GM12872 (cell line): Measurements from ENCODE around the gene SUGCT.

Experiments used
- TF ChIP-seq, protein P1 (sequence below): IDR thresholded peaks from 3 replicates; pipeline ENCODE4 v1.5.1; 2011; ENCODE audit warnings: low read depth, mild to moderate bottlenecking, low read length, moderate library complexity; ENCODE audit not compliant: insufficient read depth

SUGCT gene

DNA sequence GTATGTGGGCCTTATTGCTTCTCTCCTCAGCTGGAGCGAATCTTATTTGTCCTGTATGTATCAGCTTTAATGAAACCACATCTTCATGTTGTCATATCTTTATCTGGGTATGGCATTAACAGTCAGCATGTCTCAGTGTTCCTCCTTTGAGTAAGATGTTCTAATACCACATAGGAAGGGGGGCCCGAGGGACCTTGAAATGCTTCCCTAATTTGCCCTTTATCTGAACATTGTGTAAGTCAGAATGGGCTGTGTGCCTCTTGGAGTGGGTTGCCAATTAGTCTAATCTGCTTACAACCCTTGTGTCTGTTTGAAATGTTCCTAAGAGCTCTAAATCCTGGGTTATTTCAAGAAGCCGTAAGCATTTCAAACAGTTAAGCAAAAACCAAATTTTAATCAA lies 623.8 kb downstream of the SUGCT start:
- TF ChIP-seq, protein P1, sequence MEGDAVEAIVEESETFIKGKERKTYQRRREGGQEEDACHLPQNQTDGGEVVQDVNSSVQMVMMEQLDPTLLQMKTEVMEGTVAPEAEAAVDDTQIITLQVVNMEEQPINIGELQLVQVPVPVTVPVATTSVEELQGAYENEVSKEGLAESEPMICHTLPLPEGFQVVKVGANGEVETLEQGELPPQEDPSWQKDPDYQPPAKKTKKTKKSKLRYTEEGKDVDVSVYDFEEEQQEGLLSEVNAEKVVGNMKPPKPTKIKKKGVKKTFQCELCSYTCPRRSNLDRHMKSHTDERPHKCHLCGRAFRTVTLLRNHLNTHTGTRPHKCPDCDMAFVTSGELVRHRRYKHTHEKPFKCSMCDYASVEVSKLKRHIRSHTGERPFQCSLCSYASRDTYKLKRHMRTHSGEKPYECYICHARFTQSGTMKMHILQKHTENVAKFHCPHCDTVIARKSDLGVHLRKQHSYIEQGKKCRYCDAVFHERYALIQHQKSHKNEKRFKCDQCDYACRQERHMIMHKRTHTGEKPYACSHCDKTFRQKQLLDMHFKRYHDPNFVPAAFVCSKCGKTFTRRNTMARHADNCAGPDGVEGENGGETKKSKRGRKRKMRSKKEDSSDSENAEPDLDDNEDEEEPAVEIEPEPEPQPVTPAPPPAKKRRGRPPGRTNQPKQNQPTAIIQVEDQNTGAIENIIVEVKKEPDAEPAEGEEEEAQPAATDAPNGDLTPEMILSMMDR: no peak

DNA sequence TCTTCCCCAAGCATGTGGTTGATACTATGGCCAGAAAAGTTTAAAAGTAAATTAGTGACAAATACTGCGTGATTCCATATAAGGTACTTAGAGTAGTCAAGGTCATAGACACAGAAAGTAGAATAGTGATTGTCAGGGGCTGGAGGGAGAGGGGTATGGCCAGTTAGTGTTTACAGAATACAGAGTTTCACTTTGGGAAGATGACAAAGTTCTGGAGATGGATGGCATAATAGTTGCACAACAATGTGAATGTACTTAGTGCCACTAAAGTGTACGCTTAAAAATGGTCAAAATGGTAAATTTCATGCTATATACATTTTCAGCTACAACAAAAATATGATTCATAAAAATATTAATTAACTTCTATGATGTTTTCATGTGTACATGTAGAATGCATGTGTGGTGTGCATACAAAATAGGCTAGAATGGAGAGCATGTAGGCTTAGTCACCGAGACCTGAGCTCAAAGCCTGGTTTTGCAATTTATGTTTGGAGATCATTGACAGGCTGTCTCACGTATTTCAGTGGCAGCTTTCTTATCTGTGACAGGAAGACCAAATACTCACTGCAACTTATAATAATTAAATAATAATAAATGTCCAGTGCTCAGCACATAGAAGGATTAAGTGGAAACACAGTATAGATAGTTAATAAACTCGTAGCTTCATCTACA lies 625.6 kb downstream of the SUGCT start:
- TF ChIP-seq, protein P1: no peak

DNA sequence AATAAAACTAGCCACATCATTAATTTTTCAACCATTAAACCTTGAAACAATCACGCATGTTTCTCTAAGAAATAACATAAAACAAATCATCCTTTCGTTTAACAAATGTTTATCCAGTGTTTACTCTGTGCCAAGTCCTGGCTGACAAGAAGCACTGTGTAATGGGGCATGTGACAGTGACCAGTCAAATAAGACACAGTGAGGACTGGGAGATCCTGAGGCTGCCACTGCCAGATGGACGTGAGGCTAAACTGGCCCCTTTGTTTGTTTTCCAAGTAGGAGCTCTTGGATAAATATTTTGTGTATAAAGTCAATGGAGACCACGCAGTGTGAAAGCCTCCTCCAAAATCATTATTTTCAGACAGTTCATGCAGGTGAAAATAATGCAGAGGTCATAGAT lies 626.2 kb downstream of the SUGCT start:
- TF ChIP-seq, protein P1: no peak

DNA sequence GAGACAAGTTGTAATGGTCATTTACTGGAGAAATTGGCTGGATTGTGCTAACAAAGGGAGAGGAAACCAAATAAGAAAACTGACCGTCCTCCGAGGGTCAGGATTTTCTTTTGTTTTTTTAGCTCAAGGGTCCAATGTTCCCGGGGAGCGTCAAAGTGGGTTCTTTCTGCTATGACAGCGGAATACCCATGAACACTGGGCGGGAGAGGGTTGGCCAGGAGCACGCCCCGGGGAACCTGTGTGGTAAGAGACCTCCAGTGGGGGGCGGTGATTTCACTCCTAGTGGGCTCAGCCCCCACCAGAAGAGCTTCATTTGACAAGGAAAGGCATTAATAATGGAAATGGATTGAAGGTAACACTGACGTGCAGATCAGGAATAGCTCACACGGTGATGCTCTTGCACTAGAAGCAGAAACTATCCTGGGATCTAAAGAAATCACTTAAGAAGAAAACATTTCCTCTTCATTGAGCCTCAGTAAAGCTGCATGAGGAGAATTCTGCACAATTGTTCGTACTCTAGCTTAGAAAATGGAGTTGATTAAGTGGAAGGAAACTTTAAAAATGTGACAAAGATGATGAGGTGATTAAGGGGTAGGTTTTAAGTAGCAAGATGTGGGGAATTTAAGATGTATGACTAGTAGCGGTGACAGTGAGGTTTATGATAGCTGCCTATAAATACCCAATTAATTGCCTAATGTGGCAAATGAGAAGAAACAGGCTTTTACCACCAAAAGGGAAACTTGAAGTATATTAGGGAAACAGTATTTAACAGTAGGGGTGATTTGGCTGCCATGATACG lies 627.2 kb downstream of the SUGCT start:
- TF ChIP-seq, protein P1: no peak

DNA sequence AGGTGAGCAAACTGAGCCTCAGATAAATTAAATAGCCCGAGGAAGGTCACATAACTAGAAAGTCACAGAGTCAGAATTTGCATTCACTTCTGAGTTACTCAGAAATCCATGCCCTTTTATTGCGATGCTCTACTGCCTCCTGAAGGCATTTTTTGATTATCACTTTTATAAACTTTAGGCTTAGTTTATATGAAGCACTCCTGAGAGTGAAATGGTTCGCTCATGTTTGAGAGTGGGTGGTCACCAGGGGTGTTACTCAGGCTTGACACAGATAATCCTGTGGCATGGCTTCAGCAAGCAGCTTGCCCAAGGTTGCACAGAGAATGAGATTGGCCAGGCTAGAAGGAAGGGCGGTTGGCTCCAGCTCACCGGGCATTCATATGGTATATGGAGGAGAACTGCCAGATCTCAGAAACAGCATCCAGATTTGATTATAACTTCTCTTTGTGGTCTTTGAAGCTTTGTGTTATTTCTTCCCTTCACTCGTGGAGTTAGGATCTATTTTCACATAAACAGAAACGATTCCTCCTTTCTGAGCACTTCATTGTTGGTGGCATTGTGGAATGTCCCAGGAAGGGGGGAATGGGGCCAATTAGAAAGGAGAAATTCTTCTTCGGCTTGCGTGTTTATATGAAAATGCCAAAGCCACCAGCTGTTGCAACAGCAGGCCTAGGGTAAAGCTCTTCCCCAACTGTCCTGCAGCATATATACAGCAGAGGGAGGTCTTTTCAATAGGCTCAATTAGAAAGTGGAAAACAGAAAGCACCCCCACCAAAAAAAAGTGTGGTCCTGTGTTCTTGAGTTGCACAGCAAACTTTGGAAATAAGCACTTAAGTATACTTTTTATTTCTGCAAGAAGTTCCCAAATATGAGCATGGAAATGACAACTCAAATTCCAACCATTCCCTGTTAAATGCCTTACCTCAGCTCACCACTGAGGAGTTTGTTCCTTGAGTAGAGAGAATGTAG lies 628.8 kb downstream of the SUGCT start:
- TF ChIP-seq, protein P1: no peak

DNA sequence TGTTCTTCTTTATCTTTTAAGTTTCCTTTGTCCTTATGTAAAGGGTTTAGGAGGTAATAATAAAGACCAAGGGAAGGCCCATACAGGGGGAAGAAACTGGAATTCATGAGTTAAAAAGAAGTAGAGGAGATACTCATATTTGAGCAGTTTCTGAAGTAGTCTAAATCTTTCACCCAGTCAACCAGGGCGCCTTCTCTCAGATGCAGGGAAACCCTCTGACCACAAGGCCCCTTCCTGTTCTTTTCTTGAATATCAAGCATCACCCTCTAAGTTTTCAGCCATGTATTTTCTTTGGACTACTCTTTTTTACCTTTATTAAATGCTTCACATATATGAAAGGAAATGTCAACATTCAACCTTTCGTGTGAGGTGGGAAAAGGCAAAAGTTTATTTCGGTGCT lies 630.8 kb downstream of the SUGCT start:
- TF ChIP-seq, protein P1: no peak

DNA sequence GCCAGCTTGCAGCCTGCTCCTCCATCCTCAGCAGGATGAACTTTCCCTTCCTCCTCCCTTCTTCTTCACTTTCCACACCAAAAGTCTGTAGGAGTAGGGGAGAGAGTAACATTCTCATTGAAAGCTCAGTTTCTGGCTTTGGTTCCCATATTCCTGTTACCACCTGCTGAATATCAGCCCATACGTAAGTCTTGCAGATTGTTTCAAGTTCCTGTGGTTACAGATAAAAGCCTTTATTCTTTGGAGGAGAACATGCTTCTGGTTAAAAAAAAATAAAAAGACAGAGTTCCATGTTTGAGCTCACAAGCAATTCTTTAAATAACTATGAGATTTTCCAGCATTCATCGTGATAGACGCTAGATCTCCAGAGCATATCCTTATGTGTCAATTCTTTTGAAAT lies 637.3 kb downstream of the SUGCT start:
- TF ChIP-seq, protein P1: no peak
